Adipocyte (in vitro differentiated cells): Measurements from ENCODE around the gene TMEM117.
"Not testable (repeated sequence)": the region's sequence is repeated elsewhere in the genome, so short reads cannot be mapped to it uniquely, and the experiment has no call there.

ENCODE experiments used
- DNase-seq: peaks from one replicate; pipeline ENCODE4 v3.0.0-alpha.2; 2015; ENCODE audit warnings: low read depth
- H3K27me3 ChIP-seq: replicated peaks from 2 replicates; pipeline ENCODE4 v1.7.0; 2013; ENCODE audit warnings: mild to moderate bottlenecking, low read length, moderate library complexity; ENCODE audit not compliant: control insufficient read depth, insufficient read depth
- H3K36me3 ChIP-seq: 2 replicates; pipeline ENCODE4 v1.7.0; 2013; ENCODE audit warnings: low read length, mild to moderate bottlenecking, moderate library complexity; ENCODE audit not compliant: control insufficient read depth, insufficient read depth, severe bottlenecking
- H3K4me1 ChIP-seq: 2 replicates; pipeline ENCODE4 v1.7.0; 2013; ENCODE audit warnings: mild to moderate bottlenecking, low read length, moderate library complexity; ENCODE audit not compliant: control insufficient read depth, insufficient read depth
- H3K4me3 ChIP-seq: 2 replicates; pipeline ENCODE4 v1.7.0; 2013; ENCODE audit warnings: mild to moderate bottlenecking, low read length, moderate library complexity
- H3K9ac ChIP-seq: 2 replicates; pipeline ENCODE4 v1.7.0; 2013; ENCODE audit warnings: mild to moderate bottlenecking, low read length, moderate library complexity
- H3K9me3 ChIP-seq: 2 replicates; pipeline ENCODE4 v1.7.0; 2013; ENCODE audit warnings: mild to moderate bottlenecking, low read length, moderate library complexity; ENCODE audit not compliant: control insufficient read depth

The TMEM117 gene

GRCh38 chr12:44235674-44236073, 399.8 kb downstream of the TMEM117 start:
- Histone ChIP-seq H3K9ac (no peak overlapping the region), H3K36me3 (no peaks in the 10 kb centered on the region), H3K4me1 (no peaks in the 10 kb centered on the region), H3K4me3 (no peak overlapping the region), H3K27me3 (no peaks in the 10 kb centered on the region), H3K9me3 (no peaks in the 10 kb centered on the region)
- DNase-seq, result no peak

GRCh38 chr12:44240186-44240585, 404.3 kb downstream of the TMEM117 start:
- DNase-seq, result no peak
- H3K27me3 ChIP-seq, result no peaks in the 10 kb centered on the region
- H3K4me3 ChIP-seq, result no peak overlapping the region
- no peaks in the 10 kb centered on the region for H3K9me3 ChIP-seq
- H3K36me3 ChIP-seq, result no peaks in the 10 kb centered on the region
- H3K9ac ChIP-seq, result no peak overlapping the region
- H3K4me1 ChIP-seq, result no peaks in the 10 kb centered on the region

GRCh38 chr12:44245932-44246331, 410.1 kb downstream of the TMEM117 start:
- DNase-seq, result no peak
- Histone ChIP-seq H3K9me3 (no peaks in the 10 kb centered on the region), H3K27me3 (no peaks in the 10 kb centered on the region), H3K9ac (no peak overlapping the region), H3K4me3 (no peak overlapping the region), H3K36me3 (no peaks in the 10 kb centered on the region), H3K4me1 (no peaks in the 10 kb centered on the region)

- H3K4me1 ChIP-seq, result no peaks in the 10 kb centered on the region
- H3K9ac ChIP-seq, result no peak overlapping the region
- no peaks in the 10 kb centered on the region for H3K9me3 ChIP-seq
- H3K36me3 ChIP-seq, result no peaks in the 10 kb centered on the region
- H3K27me3 ChIP-seq, result no peaks in the 10 kb centered on the region
- DNase-seq, result no peak
- H3K4me3 ChIP-seq, result no peak overlapping the region
Measured at GRCh38 chr12:44246482-44247105, 410.7 kb downstream of the TMEM117 start.

GRCh38 chr12:44247588-44247987, 411.7 kb downstream of the TMEM117 start:
- no peaks in the 10 kb centered on the region for H3K36me3 ChIP-seq
- no peak for DNase-seq

GRCh38 chr12:44248436-44248835, 412.6 kb downstream of the TMEM117 start:
- no peaks in the 10 kb centered on the region for H3K36me3 ChIP-seq
- no peaks in the 10 kb centered on the region for H3K4me1 ChIP-seq
- no peak for DNase-seq
- no peak overlapping the region for H3K9ac ChIP-seq
- H3K27me3 ChIP-seq, result no peaks in the 10 kb centered on the region
- H3K4me3 ChIP-seq, result no peak overlapping the region
- no peaks in the 10 kb centered on the region for H3K9me3 ChIP-seq

More at GRCh38 chr12:44247588-44247987, 411.7 kb downstream of the TMEM117 start:
- H3K9ac ChIP-seq, result no peak overlapping the region
- no peaks in the 10 kb centered on the region for H3K4me1 ChIP-seq
- H3K9me3 ChIP-seq, result no peaks in the 10 kb centered on the region
- H3K4me3 ChIP-seq, result no peak overlapping the region
- H3K27me3 ChIP-seq, result no peaks in the 10 kb centered on the region

- not testable (repeated sequence) for H3K4me3 ChIP-seq, H3K27me3 ChIP-seq, H3K36me3 ChIP-seq, H3K9ac ChIP-seq, H3K9me3 ChIP-seq, DNase-seq, H3K4me1 ChIP-seq
Measured at GRCh38 chr12:44250440-44250839, 414.6 kb downstream of the TMEM117 start.

GRCh38 chr12:44253338-44253856, 417.5 kb downstream of the TMEM117 start:
- no peak for DNase-seq
- no peaks in the 10 kb centered on the region for H3K36me3 ChIP-seq
- no peak overlapping the region for H3K9ac ChIP-seq
- H3K9me3 ChIP-seq, result no peaks in the 10 kb centered on the region
- no peaks in the 10 kb centered on the region for H3K4me1 ChIP-seq
- H3K4me3 ChIP-seq, result no peak overlapping the region
- H3K27me3 ChIP-seq, result no peaks in the 10 kb centered on the region

- no peak for DNase-seq
- Histone ChIP-seq H3K9me3 (no peaks in the 10 kb centered on the region), H3K27me3 (no peaks in the 10 kb centered on the region), H3K36me3 (no peaks in the 10 kb centered on the region), H3K9ac (no peak overlapping the region), H3K4me3 (no peak overlapping the region), H3K4me1 (no peaks in the 10 kb centered on the region)
Measured at GRCh38 chr12:44258246-44258645, 422.4 kb downstream of the TMEM117 start.

GRCh38 chr12:44259890-44260289, 424.0 kb downstream of the TMEM117 start:
- Histone ChIP-seq H3K9me3 (no peaks in the 10 kb centered on the region), H3K36me3 (no peaks in the 10 kb centered on the region), H3K9ac (no peak overlapping the region), H3K4me1 (no peaks in the 10 kb centered on the region), H3K27me3 (no peaks in the 10 kb centered on the region), H3K4me3 (no peak overlapping the region)
- DNase-seq, result no peak

- Histone ChIP-seq H3K9ac (no peak overlapping the region), H3K4me1 (no peaks in the 10 kb centered on the region)
- no peak for DNase-seq
Measured at GRCh38 chr12:44260581-44260980, 424.7 kb downstream of the TMEM117 start.

More at GRCh38 chr12:44260581-44260980, 424.7 kb downstream of the TMEM117 start:
- no peak overlapping the region for H3K4me3 ChIP-seq
- no peaks in the 10 kb centered on the region for H3K9me3 ChIP-seq
- no peaks in the 10 kb centered on the region for H3K36me3 ChIP-seq
- H3K27me3 ChIP-seq, result no peaks in the 10 kb centered on the region
